Measurements from ENCODE around the gene LYSMD2. TPM values are rescaled to one million over a fixed set of nuclear protein-coding genes. Genes with fewer than 3 reads are reported as not detected.
A peak's percentile ranks its signal among the peaks of the same experiment; 100 is the strongest.
"Not testable (repeated sequence)": the region's sequence is repeated elsewhere in the genome, so short reads cannot be mapped to it uniquely, and the experiment has no call there.

The LYSMD2 gene, protein sequence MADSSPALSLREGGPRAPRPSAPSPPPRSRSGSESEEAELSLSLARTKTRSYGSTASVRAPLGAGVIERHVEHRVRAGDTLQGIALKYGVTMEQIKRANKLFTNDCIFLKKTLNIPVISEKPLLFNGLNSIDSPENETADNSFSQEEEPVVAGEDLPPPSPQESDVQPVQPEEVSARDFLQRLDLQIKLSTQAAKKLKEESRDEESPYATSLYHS
- 9.7 TPM for total RNA-seq
- long read RNA-seq, transcript LYSMD2-201 (3 exons, 1,759 nt), result major isoform, 13 of 13 reads
- long read RNA-seq, partial matches to known transcripts, result 0 of 13 reads
- long read RNA-seq, other reads (novel, unspliced or antisense), result 0 of 13 reads

DNA sequence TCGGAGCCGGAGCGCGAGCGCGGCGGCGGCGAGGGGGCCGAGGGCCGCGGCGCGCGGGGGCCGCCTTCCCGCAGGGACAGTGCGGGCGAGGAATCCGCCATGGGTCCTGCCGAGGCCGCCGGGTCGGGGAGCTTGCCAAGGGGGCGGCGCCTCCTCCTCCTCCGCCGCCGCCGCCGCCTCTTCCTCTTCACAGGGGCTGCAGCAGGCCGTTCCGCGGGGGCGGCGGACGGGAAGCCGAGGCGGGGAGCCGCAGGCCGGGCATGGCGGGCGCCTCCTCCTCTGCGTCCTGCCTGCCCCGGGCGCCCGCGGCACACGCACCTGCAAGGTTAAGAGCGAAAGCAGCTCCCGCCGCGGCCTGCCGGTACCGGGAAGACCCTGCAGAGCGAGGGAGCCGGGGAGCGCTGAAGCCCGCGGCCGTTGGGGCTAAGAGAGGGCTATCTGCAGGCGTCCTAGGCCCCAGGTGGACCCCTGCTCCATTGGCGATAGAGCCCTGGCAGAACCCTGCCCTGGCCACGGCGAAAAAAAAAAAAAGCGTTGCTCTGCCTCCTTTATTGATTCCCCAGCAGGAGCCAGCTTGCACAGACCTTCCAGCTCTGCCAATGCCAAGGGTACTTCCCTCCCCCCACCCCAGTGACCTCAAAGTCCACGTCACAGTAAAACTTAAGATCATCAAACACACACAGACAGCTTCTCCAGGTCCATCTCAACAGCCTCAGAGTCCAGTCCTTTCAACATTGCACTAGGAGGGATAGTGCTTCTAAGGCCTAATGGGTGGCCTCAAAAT lies at the start of gene LYSMD2:
Gene LYSMD2, minus strand, starts transcription at position 134 of the 784 bp plus-strand sequence. Its CDS starts 33 bp downstream, at position 101.
- peak; percentile 93 for DNase-seq (ENCODE audit: low spot score)

DNA sequence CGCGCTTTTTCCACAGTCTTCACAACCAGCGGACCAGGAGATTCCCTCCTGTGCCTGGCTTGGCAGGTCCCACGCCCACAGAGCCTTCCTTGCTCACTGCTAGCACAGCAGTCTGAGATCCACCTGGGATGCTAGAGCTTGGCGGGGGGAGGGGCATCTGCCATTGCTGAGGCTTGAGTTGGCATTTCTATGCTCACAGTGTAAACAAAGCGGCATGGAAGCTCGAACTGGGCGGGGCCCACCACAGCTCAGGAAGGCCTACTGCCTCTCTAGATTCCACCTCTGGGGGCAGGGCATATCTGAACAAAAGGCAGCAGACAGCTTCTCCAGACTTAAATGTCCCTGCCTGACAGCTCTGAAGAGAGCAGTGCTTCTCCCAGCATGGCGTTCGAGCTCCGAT lies 49.7 kb upstream of the LYSMD2 start:
- DNase-seq (ENCODE audit: low spot score), result not testable (repeated sequence)

DNA sequence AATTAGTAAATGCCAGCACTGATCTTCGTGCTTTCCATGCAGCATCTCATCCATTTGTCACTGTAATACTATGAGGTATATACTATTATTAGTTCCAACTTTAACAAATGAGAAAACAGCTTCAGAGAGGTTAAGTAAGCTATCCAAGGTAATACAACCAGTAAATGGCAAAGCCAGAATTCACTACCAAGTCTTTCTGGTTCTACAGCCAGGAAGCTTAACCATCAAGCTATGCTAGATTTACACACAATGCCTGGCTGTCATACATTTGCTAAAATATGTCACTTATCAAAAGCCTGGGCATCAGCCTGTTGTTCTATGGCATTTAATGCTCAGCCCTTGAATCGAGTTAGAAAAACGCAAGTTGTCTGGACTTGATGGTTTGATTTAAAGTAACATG lies 46.5 kb upstream of the LYSMD2 start:
- no peak for DNase-seq (ENCODE audit: low spot score)

DNA sequence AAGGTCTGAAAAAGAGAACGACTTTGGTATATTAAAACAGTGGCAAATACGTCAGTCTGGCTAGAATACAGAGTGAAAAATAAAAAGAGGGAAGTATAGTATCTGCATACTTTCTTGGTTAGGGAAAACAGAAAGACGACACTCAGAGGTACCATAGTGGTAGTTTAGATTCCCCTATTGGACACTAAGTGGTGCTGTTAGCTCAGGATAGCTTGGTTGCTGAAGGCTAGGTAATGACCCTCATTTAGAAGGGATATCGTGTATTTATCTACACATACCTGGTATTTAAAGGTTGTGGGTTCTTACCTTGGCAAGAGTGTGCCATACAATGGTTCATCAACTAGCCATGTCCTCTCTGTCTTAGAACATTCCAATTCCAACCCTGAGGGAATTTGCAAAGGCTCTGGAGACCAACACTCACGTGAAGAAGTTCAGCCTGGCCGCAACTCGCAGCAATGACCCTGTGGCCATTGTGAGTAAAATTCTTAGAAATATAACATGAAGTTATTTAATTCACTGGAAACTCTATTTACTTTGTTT lies 45.0 kb upstream of the LYSMD2 start:
- DNase-seq (ENCODE audit: low spot score), result no peak

DNA sequence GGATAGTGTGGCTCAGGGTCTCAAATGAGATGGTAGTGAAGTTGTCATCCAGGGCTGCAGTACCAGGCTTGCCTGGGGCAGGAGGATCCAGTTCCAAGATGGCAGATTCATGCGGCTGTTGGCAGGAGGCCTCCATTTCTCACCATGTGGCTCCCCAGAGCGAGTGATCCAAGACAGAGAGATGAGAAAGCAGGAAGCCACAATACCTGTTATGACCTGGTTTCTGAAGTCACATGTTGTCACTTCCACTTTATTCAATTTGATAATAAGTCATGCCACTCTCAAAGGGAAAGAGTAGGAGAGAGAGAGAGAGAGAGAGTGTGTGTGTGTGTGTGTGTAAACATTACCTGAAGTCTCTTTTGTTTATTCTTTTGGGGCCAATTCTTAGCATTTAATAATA lies 44.1 kb upstream of the LYSMD2 start:
- DNase-seq (ENCODE audit: low spot score), result no peak

DNA sequence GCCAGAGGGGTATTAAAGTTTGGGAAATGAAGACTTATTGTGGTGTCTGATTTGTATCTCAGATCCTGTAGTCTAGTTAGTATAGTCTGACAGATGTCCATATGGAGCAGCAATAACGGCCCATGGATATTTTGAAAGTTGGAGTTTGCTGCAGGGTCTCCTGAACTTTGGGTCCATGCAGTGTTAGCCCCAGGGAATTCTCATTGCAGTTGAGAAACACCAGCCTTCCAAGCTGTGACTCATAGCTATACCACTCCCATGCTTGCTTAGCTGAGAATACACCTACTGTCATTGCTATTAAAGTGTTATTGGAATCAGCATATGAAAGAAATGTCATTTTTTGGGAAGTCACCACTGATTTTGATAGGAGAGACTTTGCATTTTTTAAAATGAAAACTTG lies 43.2 kb upstream of the LYSMD2 start:
- DNase-seq (ENCODE audit: low spot score), result no peak

DNA sequence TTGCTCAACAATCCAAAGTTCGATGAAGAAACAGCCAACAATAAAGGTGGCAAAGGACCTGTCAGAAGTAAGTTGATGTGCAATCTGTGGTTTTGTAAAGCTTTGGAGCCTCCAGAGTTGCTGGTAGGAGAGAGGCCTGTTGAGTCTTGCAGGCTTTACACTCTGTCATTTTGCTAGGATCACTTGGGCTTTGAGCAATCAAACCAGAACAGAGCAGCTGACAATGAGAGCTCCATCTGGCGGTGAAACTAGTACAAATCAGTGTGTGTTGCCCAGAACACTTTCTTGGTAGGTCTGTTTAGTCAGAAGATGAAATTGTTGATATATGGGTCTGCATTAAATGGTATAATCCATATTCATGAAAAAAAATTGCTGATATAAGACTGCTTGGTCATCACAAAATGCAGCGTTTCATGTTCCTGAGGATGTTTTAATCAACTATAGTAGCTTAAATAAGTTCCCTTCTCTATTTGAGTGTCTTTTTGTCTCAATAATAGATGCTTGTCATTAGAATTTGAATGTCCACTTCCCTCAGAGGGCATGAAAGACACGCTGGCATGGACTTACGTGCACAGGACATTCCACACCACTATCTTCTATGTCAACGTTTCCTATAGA lies 39.6 kb upstream of the LYSMD2 start:
- DNase-seq (ENCODE audit: low spot score), result no peak

DNA sequence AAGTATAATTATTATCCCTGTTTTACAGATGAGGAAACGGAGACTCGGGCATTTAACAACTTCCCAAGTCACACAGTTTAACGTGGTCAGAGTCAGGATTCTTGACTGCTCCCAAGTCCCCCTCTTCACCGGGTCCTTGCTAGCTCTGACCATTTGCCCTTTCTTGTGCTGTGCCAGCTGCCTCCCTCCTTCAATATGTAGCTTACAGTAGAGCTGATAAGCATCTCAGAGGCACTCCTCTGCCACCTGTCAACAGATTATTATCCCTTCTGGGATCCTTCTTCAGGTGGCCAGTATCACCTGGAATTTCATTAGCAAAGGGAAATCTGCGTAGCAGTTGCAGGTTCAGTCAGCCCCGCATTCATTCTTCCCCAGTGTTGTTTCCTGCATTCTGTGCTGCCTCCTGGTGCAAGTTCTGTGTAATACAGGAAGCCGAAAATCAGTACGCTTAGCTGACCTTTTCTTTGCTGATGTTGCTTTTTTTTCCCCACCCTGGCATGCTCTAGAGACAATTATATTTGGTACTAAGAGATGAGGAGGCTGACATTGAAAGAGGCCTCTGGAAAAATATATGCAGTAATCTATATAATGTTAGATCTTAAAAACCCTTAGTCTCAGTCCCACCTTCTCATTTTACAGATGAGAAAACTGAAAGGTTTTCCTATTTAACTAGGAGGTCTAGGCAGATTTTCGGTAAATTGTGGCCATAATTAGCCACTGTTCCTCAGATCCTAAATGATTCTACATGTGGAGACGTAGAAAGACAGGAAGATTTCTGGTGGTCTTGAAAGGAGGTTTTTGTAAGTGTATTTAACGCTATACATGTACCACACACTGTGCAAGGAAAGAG lies 38.7 kb upstream of the LYSMD2 start:
- no peak for DNase-seq (ENCODE audit: low spot score)

DNA sequence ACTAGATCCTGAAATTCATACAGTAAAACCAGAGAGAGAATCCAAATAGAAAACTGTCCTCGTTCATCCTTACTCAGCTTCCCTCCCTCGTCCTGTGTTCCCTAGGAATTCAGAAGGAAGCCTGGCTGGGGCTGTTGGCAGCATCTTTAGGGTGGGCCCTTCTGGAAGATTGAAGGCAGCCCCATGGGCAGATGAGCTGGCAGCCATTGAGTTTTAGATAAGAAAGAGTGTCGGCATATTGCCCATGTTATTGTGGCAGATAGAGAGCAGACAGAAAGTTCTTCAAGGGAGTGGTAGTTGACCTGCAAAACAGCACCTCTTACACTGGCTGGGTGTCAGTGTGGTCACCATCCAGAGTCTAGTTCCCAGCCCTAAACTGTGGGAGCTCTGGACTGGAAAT lies 37.5 kb upstream of the LYSMD2 start:
- no peak for DNase-seq (ENCODE audit: low spot score)

DNA sequence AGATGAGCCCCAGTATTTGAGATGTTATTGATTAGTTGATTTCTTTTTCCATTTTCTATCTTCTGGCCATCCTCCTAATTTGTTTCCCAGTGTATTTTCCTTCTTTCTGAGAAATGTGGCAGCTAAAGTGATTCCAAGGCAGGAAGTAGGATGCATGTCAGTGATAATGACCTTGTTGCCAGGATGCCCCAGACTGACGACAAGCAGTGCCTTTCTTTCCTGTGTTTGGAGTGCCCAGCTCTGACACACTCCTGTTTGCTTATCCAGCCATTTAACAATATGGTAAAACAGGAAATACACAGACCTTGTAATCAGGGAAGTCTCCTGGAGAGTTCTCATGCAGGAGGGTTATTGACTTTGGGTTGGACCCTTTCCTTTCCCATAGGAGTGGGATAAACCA lies 34.3 kb upstream of the LYSMD2 start:
- DNase-seq (ENCODE audit: low spot score), result no peak

DNA sequence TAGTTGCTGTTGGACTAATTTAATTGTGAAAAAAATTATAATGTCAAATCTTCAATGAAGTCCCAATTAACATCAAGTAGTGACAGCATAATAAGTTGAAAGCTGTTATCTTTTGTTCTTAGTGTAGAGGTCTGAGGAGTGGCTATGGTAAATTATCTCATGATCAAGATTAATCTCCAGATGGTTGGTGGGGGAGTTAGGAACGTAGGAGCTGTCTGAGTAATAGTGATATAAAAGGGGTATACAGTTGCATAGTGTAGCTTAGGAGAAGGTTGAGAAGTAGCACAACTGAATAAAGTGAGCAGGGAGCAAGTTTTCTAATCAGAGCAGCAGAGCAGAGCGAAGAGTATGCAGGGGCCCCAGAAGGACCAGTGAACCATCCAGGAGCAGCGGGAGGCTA lies 33.4 kb upstream of the LYSMD2 start:
- no peak for DNase-seq (ENCODE audit: low spot score)

DNA sequence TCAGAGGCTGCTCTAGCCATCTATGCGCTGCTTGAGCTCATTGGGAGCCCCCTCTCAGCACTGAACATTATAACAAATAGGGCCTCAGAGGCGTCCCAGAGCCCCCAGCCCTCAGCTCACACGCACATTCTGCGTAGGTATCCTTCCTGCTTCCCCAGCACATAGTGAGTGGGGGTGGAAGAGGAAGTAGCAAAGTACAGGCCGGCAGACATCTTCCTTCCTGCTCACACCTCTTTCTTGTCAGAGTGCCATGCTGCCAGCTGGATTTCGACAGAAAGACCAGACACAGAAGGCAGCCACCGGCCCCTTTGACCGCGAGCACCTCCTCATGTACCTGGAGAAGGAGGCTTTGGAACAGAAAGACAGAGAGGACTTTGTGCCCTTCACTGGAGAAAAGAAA lies 30.6 kb upstream of the LYSMD2 start:
- no peak for DNase-seq (ENCODE audit: low spot score)

DNA sequence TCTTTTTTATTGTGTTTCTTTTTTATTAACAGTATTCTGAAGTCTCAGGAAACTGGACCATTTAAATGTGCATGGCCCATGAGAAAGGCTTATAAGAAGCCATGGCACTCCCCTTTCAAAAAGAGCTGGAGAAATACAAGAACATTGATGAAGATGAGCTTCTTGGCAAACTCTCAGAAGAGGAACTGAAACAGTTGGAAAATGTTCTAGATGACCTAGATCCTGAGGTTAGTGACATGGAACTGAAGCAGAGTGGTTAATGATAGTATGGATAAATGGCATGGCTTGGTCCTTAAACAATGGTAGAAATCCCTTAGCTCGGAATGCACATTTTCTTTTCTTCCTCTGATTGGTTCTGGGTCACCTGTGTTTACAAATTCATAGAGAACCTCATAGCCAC lies 28.9 kb upstream of the LYSMD2 start:
- DNase-seq (ENCODE audit: low spot score), result no peak

DNA sequence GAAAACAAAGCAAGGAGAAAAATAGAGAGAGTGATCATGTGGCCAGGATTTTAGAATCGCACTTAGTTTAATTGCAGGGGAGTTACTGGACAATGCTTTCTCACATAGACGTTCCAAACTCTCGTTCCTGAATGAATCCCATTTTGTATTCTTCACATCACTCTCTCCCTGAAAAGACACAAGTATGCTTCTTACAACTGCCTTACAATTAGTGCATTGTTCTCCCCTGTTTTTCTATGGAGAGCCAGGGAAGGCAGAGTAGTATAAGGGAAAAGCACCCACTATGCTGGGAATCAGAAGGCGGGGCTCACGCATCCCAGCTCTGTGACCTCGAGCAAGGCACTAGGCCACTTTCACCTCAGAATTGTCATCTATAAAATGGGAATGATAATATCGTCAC lies 28.3 kb upstream of the LYSMD2 start:
- no peak for DNase-seq (ENCODE audit: low spot score)

DNA sequence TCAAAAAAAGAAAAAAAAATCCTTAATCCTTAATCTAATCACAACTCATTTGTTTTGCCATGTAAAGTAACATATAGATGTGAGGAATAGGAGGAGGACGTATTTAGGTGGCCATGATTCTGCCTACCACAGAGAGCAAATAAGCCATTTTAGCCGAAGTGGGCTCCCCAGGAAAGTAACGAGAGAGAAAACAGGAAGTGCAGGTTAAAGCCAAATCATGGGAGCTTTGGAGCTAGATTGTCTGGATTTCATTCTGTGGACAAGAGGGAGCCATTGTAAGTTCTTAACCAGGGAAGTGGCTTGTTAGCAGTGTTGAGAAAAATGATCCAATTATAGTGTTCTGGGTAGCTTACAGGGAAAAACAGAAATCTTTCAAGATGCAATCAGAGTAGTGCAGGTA lies 23.4 kb upstream of the LYSMD2 start:
- no peak for DNase-seq (ENCODE audit: low spot score)

DNA sequence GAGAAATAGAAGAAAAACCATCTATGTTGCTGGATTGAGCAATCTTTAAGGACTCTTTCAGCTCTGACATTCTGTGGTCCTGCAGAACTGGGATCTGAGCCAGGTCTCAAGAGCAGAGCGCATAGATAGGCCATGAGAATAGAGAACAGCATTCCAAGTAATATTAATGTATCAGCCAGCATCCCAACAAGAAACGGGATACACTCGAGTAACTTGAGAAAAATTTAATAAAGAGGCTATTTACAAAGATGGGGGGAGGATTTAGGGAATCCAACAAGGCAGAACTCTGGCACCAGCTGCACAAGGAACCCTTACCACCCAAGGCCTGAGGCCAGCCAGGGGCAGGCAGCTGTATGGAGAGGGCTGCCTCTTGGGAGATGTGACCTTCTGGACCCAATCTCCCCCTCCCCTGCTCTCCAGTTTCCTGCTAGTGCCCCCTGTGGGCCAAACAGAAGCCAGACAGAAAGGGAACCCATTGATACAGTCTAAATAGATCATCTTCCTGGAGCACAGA lies 22.2 kb upstream of the LYSMD2 start:
- no peak for DNase-seq (ENCODE audit: low spot score)

DNA sequence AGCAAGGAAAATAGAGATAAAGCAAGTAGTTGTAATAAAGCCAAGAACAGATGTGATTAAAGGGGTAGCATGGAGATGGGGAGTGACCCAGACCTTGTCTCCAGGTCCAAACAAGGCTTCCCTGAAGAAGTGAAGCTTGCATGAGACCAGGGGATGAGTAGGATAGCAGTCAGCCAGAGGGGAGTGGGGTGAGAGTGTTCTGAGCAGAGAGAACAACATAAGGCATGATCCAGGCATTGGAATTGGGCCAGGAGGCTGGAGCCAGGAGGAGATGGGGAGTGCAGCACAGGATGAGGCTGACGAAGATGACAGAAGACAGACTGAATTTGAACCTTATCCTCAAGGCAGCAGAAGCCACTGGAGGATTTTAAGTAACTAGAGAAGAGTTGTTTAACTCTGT lies 21.2 kb upstream of the LYSMD2 start:
- no peak for DNase-seq (ENCODE audit: low spot score)

DNA sequence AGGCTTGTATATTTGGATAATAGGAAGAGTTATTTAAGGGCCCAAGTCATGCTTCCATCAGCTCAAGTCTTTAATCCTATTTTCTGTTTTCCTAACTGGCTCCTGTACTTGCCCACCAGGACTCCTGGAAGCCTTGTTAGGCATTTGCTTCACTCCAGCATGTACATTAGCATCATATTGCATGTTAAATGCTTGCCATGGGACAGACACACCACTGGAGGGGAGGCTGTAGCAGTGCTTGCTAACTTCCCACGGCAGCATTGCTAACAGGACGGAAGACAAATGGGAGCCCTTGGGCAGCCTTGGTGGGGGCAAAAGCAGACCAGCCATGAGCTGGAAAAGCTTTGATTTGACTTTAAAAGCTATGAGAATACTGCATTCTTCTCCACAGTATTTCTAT lies 20.0 kb upstream of the LYSMD2 start:
- no peak for DNase-seq (ENCODE audit: low spot score)

DNA sequence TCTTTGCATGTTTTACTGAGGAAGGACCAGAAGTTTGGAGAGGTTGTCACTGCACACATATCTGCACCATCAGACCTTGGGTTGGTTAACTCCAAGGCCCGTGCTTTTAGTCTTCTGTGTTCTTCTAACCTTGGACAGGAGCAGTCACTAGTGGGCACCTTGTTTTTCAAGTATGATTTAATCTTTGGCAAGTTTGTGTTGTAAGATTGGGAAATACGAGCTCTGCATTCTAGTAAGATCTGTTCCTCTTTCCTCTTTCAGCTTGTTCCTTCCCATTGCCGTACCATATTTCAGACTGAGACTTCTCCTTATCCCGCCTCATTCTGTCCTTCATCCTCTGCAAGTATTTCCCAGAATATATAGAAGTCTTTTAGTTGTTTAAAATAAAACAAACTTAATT lies 19.0 kb upstream of the LYSMD2 start:
- DNase-seq (ENCODE audit: low spot score), result no peak

DNA sequence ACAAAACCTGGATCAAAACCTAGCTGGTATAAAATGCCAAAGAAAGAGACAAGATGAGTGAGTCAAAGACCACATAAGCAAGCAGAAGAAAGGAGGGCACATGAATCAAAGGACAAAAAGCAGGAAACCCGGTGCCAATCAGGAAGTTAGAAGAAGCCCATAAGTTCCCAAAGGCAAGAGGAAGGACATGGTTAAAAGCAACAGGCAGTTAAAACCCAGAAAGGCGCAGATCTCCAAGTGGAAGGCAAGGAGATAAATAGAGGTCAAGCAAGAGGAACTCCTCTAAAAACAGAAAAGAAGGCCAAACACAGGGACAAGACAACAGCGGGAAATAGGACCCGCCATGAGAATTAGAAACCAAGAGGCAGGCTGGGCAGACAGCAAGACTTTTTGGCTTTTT lies 18.3 kb upstream of the LYSMD2 start:
- DNase-seq (ENCODE audit: low spot score), result no peak

DNA sequence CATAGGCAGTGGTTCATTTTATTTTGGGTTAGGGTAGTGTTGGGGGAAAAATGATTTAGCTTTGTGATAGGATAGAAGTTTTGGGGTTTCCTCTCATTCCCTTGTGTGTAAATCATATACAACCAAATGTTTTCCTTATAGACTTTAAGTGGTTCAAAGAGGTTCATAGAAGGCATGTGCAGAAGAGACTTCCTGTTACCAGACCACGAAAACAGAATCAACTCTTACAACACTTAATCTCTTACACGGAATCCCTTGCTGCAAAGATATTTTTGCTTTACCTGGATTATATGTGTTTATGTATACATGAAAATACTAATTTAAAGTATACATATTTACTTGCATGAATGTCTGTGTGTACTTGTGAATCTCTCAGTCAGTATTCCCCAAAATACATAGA lies 16.8 kb upstream of the LYSMD2 start:
- DNase-seq (ENCODE audit: low spot score), result no peak

Data from mesenteric fat pad (tissue), 1 donor.